Measurements from ENCODE around the gene ZNF74.

DNA sequence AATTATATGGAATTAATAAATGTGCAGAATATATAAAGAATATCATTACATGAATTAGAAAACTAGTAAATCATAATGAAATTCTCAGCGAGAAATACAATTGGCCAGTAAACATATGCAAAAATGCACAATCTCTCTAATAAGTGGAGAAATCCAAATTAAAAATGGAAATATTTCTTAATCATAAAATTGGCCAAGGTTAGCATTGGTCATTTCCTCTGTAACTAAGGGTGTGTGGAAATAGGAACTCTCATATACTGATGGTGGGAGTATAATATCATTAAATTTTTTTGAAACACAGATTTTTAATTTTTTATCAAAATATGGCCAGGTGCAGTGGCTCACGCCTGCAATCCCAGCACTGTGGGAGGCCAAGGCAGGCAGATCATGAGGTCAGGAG is 7.6 kb upstream of the ZNF74 start:
- TF ChIP-seq CTCF (conservative IDR thresholded peaks at IDR 0.05 in 1 of 2, IDR thresholded peaks at IDR 0.05 in 1 of 2; ENCODE audit: low read depth in 1 of 2, low read length in 2 of 2) (no peak), EZH2 (IDR thresholded peaks at IDR 0.05; ENCODE audit: low read length, missing control alignments) (no peak)

Data from fibroblast of lung (primary cell).